Skin epidermis (tissue), 12 donors: ENCODE results near the gene FAAH.

Experiments
- H3K27ac ChIP-seq, 21 experiments: fragments of 200-600 bp; sonication (generic) in 11 of 21; one replicate each; pipeline ENCODE4 v1.5.0; 2020; ENCODE audit warnings: mild to moderate bottlenecking in 3 of 21, inconsistent platforms in 2 of 21, moderate library complexity in 2 of 21
- H3K4me3 ChIP-seq, 7 experiments: fragments of 200-600 bp; sonication (generic) in 2 of 7; one replicate each; pipeline ENCODE4 v1.5.0; 2020; ENCODE audit warnings: inconsistent platforms in 2 of 7, mild to moderate bottlenecking in 2 of 7, moderate library complexity in 1 of 7

The FAAH gene

DNA sequence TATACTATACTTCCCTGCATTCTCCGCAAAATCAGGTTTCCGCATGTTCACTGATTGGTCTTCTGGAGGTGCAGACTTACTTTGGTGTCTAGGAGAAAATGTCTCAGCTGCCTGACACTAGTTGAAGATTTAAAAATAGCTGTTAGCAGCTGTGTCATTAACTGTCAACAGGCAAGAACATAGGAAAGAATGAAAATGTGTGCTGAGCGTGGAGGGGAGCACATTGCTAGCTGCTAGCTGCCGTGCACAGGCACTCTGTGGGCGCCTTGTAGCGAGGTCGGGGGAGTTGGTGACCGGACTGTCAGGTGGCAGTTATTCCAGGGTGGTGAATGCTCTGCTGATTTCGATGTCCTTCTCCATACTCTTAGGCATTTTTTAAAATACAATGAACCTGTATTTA is 5.2 kb downstream of the FAAH start:
- no peak overlapping the region for H3K27ac ChIP-seq
- H3K4me3 ChIP-seq = no peak overlapping the region

DNA sequence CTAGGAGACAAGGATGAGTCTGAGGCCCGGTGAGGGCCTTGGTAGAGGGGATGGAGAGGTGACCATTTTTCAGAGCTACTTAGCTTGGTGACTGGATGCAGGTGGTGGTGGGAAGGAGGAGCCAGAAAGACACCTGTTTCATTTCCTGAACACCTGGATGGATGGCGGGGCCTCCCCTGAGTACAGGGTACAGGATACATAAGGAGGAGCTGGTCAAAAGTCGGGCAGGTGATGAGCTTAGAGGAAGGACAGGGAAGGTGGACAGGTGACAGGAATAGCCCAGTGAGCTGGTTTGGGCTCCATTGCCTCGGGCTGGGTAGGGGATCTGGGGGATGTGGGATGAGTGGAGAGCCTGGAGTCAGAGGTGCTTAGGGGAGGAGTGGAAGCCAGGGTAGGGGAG is 6.3 kb downstream of the FAAH start:
- no peak overlapping the region for H3K27ac ChIP-seq

DNA sequence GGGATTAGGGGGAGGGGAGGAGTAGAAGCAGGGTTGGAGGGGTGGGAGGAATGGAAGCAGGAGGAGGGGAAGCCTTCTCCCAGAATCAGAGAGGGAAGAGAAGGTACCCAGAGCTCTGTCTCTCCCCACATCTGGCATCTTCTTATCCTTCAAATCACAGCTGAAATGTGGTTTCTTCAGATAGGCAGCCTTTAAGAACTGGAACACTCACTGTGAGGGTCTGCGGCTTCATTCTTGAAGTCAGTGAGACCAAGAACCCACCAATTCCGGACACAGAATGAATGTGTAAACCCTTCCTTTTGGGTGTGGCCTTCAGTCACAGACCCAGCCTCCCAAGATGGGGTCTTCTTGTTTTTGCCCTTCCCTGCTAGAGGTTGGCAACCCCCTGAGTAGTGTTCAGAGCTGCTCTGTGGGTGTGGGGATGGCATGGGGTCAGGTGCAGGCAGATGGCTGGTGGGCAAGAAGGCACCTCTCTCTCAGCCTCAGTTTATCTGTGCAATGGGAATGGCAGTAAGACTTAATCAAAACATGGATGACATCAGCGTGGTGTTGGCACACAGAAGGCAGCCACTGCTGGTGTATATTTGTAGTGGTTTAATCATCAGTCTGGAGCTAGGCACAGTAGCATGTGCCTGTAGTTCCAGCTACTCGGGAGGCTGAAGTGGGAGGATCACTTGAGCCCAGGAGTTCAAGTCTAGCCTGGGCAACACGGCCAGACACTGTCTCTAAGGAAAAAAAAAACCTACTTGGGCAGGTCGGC is 7.2 kb downstream of the FAAH start:
- Histone ChIP-seq H3K4me3 (no peak overlapping the region), H3K27ac (peak overlapping the region in 1 of 21 experiments; percentile 72)

More for the DNA sequence above, 6.3 kb downstream of the FAAH start:
- H3K4me3 ChIP-seq = no peak overlapping the region

DNA sequence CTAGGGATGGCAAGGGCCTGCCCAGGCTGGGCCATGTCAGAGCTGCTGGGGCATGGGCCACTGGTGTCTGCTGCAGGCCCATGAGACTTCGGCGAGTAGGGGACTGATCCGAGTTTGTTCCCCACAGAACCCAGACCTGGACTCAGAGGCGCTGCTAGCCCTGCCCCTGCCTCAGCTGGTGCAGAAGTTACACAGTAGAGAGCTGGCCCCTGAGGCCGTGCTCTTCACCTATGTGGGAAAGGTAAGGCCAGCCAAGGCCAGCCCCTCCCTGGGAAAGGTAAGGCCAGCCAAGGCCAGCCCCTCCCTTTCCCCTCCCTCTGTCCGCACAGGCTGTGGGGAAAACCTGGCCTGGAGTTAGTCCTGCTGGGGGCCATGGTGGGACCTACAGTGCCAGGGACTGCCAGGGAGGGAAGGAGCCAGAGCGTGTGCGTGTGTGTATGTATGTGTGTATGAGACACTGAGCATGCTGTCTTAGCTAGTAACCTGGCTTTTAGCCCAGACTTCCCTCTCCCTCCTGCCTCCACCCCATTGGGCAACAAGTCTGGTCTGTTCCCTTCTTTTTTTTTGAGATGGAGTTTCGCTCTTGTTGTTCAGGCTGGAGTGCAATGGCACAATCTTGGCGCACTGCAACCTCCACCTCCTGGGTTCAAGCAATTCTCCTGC is 8.0 kb downstream of the FAAH start:
- no peak overlapping the region for H3K4me3 ChIP-seq
- peak overlapping the region in 2 of 21 experiments; percentile 49 to 72 for H3K27ac ChIP-seq

DNA sequence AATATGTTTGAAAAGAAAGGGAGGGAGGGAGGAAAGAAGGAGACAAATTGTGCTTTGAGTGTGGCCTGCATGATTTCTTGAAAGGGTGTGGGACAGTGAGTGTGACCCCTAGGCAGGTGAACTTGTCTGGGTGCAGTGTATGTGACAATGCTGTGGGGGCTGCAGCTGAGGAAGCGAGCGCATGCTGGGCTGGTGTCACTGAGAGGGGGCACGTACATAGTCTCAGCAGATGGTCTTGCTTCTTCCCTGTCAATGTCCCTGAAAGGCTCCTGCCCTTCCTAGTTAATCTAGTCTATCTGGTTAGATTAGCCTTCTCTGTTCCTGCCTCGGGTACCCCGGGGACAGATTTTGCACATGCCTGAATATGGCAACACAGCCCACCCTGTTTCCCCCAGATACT is 9.8 kb downstream of the FAAH start:
- Histone ChIP-seq H3K4me3 (no peak overlapping the region), H3K27ac (no peak overlapping the region)

DNA sequence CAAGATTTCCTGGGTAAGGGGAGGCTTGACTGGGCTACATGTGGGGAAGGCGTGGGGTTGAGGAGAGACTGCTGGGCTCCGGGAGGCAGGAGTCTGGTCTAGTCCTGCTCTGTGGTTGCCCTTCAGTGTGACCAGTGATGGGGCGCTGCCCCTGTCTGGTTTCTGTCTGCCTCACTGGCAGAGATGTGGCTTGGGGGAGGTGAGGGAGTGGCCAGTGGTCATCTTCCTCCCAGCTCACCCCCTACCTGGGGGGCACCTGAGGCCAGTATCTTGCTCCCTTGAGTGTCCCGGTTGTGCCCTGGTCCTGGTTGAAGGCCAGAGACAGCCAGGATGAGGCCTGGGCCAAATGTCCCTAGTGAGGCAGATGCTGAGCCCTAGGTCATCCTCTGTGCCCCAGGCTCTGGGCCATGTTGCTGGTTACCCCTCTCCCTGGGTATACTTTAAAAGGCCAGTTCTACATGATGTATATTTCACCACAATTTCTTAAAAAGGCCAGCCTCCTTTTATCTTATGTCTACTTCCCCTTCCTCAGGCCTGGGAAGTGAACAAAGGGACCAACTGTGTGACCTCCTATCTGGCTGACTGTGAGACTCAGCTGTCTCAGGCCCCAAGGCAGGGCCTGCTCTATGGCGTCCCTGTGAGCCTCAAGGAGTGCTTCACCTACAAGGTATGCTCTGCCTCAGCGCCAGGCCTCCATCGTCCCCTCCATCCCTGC is 10.5 kb downstream of the FAAH start:
- no peak overlapping the region for H3K27ac ChIP-seq
- no peak overlapping the region for H3K4me3 ChIP-seq

DNA sequence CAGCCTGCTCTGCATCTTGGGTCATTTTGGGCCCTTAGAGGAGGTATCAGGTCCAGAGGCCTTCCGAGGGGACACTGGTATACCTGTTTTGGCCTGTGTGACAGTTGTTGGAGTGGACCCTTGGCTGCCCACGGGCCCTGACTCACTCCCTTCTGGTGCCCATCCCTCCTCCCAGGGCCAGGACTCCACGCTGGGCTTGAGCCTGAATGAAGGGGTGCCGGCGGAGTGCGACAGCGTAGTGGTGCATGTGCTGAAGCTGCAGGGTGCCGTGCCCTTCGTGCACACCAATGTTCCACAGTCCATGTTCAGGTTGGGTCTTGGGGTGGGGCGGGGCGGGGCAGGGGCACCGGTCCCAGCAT is 11.1 kb downstream of the FAAH start:
- Histone ChIP-seq H3K27ac (no peak overlapping the region), H3K4me3 (no peak overlapping the region)

DNA sequence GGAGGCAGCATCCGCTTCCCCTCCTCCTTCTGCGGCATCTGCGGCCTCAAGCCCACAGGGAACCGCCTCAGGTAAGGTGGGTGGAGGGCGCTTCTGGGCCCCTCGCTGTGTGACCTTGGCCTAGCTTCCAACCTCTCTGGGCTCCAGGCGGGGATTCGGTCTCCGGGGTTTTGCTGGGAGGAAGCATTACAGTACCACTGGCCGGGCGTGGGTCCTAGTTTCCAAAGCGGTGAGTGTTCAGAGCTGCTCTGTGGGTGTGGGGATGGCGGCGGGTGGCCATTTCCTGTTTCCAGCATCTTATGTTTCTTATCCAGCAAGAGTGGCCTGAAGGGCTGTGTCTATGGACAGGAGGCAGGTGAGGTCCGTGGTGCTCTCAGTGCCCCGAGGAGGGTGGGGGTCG is 11.6 kb downstream of the FAAH start:
- Histone ChIP-seq H3K27ac (no peak overlapping the region), H3K4me3 (no peak overlapping the region)

DNA sequence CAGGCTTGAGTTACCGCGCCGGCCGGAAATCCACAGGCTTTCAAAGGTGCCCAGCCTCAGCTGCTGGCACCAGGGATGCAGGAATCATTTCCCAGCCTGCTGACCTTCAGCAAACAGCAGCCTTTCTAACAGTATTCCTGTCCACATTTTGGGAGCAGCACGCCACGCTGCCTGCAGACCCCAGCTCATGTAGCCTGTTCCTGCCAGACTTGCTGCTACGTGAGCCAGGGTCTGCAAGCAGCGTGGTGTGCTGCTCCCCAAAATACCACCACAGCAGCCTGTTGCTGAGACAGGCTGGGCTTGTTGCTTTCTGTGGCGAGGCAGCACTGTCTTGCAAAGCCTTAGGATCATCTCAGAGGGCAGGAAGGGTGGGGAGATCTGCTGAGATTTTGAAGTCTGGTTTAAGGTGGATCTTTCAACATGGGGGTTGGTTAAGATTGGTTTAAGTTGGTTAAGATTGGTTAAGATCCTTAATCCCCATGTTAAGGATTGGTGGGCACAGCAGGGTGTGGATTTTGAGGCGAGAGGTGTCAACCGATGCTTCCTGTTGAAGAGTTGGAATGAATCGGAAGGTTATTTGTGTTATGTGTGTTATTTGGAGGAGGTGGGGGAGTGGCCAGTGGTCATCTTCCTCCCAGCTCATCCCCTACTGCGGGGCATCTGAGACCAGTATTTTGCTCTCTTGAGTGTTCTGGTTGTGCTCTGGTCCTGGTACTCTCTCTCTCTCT is 12.9 kb downstream of the FAAH start:
- Histone ChIP-seq H3K4me3 (peak overlapping the region in 1 of 7 experiments; percentile 15), H3K27ac (peak overlapping the region in 1 of 21 experiments; percentile 15)

DNA sequence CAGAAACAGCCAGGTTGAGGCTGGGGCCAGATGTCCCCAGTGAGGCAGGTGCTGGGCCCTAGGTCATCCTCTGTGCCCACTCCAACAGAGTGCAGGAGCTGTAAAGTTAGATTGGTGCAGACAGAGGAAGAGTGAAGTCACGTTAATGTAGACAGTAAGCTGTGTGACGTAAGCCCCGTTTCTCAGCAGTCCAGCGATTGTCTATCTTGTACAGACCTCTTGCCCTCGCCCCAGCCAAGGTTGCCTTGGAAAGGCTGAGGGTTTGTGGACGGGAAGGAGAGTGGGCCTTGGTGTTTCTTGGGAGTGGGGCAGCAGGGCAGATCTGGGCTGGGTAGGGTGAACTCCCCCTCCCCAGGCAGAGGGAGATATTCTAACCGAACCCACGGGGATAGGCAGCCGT is 13.5 kb downstream of the FAAH start:
- no peak overlapping the region for H3K4me3 ChIP-seq
- H3K27ac ChIP-seq = no peak overlapping the region

DNA sequence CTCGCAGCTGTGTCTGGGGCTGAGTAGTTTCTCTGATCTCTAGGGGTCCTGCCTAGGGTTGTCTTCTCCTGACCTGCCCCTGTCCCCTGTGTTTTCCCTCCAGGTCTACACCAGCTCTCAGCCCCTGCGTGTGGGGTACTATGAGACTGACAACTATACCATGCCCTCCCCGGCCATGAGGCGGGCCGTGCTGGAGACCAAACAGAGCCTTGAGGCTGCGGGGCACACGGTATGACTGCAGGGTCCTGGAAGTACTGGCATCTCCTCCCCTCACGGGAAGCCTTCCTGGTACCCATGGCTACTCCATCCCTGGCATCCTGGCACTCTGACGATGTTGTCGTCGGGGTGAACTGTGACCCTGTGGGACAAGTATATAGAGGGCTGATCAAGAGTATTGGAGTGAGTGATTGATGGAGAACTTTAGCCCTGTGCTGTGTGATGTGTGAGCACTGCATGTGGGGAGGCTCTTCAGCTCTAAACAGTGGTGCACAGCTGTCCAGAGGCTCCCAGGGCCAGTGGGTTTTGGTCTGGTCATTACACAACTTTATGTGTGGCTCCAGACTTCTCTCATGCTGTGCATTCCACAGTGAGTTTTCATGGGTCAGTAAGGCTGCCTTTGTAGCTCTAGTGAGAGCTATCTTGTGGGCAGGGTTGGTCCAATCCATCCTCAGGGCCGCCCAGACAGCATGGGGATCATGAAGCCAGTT is 14.4 kb downstream of the FAAH start:
- Histone ChIP-seq H3K27ac (no peak overlapping the region), H3K4me3 (no peak overlapping the region)

DNA sequence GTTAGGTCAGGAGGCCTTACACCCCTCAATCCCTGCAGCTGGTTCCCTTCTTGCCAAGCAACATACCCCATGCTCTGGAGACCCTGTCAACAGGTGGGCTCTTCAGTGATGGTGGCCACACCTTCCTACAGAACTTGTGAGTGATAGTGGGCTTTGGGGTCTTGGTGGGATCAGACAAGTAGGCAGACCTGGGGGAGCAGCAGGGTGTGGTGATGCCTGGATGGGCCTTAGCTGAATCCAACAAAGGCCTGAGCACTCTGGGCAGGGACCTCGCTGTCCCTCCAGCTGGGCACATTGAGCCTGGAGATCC is 14.9 kb downstream of the FAAH start:
- Histone ChIP-seq H3K27ac (no peak overlapping the region), H3K4me3 (no peak overlapping the region)

DNA sequence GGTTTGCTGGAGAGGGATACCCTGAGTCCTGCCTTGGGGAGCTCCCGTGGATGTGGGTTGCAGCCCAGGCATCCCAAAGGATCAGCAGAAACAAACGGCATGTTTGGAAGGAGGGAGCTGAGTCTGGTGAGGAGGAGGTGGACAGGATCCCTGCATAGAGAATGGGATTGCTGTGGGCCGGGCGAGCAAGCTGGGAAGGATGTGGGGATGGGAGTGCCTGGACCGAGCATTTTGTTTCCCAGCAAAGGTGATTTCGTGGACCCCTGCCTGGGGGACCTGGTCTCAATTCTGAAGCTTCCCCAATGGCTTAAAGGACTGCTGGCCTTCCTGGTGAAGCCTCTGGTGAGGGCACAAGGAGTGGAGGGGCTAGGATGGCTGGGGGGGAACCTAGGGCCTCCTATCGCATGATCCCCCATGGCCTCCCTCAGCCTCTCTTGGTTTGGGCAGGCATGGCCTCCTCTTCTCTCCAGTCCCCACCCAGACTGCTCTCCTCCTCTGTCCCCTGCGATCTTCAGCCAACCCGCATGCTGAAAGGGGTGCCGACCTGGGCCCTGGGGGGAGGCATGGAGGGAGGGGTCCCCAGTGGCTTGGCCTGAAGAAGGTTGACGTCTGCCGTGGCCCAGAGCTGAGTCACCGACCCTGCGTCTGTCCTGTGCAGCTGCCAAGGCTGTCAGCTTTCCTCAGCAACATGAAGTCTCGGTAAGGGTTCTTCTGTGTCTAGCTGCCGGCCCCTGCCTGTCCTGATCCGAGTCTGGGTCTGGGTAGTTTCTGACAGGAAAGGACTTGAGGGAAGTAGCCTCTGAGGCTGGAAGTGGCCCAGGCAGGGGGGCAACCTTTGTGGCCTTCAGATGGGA is 16.3 kb downstream of the FAAH start:
- H3K27ac ChIP-seq = peak overlapping the region in 1 of 21 experiments; percentile 8
- H3K4me3 ChIP-seq = no peak overlapping the region

DNA sequence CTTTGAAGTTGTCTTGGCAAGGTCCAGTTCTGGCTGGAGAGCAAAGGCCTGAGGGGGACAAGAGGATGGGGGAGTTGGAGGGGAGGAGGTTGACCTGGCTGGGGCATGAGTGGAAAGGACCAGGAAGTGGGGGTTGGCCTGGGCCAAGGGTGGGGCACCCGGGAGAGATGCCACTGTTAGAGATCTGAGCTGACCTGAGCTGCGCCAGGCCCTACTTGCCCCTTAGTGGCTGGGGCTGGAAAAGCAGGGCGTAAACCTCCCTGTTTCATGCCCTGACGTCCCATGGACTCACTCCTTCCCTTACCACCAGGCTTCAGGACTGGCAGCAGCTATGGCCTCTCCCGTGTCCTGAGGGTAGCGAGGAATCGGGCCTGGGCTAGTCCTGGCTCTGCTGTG is 16.9 kb downstream of the FAAH start:
- Histone ChIP-seq H3K4me3 (no peak overlapping the region), H3K27ac (peak overlapping the region in 1 of 21 experiments; percentile 8)

DNA sequence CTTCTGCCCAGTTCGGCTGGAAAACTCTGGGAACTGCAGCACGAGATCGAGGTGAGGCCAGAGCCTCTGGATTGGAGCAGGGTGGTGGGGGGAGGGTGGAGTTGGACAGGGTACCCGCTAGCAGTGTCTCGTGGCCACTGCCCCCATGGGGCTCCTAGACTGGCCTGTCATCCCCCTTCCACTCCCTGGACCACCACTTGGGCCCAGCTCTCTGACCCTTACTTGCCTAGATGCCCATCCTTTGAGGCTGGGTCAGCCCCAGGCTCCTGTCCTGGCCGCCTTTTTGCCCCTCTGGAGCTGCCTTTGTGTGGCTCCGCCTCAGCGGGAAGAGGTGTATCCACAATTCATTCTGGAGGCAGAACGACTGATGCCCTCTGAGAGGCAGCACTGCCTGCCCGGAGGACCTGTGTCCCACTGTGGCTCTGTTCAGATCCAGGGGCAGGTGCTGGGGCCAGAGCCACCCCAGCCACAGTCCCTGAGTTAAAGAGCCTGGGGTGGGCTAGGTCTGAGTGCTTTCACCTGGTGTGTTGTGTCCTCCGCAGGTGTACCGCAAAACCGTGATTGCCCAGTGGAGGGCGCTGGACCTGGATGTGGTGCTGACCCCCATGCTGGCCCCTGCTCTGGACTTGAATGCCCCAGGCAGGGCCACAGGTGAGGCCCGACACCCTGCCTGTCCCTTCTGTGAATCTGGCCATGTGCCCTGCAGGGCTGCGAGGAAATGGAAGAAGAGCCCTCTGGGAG is 17.7 kb downstream of the FAAH start:
- no peak overlapping the region for H3K4me3 ChIP-seq
- no peak overlapping the region for H3K27ac ChIP-seq

DNA sequence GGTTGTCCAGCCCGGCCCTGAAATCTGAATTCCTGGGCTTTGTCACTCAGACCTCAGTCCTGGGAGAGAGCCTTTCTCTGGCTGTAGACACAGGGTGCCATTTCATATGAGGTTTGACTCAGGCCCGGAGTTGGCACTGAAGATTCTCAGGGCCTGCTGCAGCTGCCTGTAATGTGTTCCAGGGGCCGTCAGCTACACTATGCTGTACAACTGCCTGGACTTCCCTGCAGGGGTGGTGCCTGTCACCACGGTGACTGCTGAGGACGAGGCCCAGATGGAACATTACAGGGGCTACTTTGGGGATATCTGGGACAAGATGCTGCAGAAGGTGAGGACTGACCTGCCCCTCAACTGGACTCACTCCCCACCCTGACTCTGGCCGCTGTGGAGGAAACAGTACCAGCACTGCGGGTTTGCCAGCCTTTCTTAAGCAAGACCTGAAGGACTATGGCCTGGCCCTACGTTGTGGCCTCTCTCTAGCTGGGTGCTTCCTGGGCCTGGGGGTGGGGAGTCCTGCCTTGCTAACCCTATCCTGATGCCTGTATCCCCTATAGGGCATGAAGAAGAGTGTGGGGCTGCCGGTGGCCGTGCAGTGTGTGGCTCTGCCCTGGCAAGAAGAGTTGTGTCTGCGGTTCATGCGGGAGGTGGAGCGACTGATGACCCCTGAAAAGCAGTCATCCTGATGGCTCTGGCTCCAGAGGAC is 18.9 kb downstream of the FAAH start:
- H3K27ac ChIP-seq = no peak overlapping the region

DNA sequence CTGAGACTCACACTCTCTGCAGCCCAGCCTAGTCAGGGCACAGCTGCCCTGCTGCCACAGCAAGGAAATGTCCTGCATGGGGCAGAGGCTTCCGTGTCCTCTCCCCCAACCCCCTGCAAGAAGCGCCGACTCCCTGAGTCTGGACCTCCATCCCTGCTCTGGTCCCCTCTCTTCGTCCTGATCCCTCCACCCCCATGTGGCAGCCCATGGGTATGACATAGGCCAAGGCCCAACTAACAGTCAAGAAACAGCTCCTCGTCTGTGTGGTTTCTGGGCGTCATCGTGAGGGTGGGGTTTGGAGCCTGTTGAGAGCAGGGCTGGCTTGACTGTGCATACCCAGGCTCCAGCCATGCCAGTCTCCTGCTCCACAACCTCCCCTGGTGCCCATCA is 19.5 kb downstream of the FAAH start:
- H3K27ac ChIP-seq = no peak overlapping the region
- no peak overlapping the region for H3K4me3 ChIP-seq

More for the DNA sequence above, 18.9 kb downstream of the FAAH start:
- H3K4me3 ChIP-seq = no peak overlapping the region

DNA sequence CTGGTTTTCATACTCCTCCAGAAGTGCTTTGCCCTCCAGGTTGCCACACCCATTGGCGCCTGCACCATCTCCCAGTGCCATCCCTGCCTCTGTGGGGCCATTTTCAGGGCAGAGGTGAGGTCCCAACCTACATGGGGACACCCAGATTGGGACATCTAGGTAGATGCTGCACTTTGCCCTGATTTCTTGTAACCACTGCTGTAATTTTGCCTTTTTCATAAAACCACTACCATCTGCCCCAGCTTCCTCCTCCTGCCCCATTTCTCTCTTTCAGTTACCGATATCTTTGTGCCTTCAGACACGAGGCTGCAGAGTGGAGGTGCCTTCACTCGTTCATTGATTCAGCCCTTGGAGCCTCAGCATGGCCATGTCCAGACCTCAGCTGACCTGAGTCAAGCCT is 21.4 kb downstream of the FAAH start:
- Histone ChIP-seq H3K4me3 (no peak overlapping the region), H3K27ac (no peak overlapping the region)
